ENCODE results near the gene WDFY4. TPM values are rescaled to one million over a fixed set of nuclear protein-coding genes. Genes with fewer than 3 reads are reported as not detected.

The WDFY4 gene
- total RNA-seq, 2 experiments from 2014 or later, result 0.08 TPM; not detected in 1

- POLR2A ChIA-PET, result no interaction called here
Measured at GRCh38 chr10:48786606-48787282, 102.1 kb downstream of the WDFY4 start.

GRCh38 chr10:48788554-48788953 lies 103.9 kb downstream of the WDFY4 start:
- peaks cover 7% of the 10 kb centered on the region for H3K4me1 Mint-ChIP-seq
- no peak for DNase-seq
- no peaks in the 10 kb centered on the region for H3K9me3 Mint-ChIP-seq
- H3K4me3 Mint-ChIP-seq, result no peak overlapping the region
- ChIA-PET POLR2A (no interaction called here), CTCF (no interaction called here)
- H3K27ac Mint-ChIP-seq, result no peak overlapping the region
- no peaks in the 10 kb centered on the region for H3K36me3 Mint-ChIP-seq (ENCODE audit: low read depth)
- peaks cover 34% of the 10 kb centered on the region for H3K27me3 Mint-ChIP-seq

More at GRCh38 chr10:48786606-48787282, 102.1 kb downstream of the WDFY4 start:
- Mint-ChIP-seq H3K4me1 (no peaks in the 10 kb centered on the region), H3K27ac (no peak overlapping the region), H3K4me3 (no peak overlapping the region), H3K36me3 (ENCODE audit: low read depth) (no peaks in the 10 kb centered on the region), H3K27me3 (peaks cover 39% of the 10 kb centered on the region), H3K9me3 (no peaks in the 10 kb centered on the region)
- CTCF ChIA-PET, result no interaction called here
- DNase-seq, result no peak

DNA sequence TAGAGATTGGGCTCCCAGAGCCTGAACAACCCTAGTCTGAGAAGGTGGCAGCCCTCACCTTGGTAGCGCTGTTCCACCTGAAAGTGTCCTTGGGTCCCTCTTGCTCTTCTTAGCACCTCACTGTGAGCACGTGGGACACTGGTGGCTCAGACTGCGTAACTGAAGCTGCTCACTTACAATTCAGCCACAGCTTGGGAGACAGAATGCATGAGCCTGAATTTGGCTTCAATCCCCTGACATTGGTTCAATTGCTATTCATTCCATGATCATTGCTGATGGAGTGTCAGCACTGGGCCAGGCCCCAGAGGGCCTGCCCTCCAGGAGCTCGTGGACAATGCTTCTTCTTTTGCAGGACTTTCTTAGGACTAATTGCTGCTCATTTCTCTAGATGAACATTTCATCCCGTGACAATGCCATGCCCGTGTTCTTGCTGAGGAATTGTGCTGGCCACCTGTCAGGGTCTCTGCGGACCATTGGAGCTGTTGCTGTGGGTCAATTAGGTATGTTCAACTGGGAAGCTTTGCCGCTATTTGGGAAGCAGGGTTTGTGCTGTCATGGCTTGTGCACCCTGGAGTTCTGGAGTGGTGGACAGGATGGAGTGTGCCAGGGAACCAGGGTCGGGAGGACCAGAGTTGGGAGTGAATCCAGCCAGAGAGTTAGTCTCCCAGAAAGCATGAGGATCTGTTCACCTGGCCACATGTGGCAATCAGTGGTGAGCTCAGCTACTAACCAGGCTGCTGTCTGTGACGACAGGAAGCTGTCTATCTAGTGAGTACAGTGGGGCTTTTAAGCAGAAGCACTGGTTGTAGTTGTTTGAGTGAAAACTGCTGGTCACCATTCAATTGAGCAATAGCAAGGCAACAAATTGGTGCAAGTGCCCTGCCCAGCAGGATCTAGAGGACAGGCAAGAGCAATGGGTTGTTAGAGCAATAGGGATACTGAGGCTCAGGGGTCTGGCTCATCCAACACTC lies 105.1 kb downstream of the WDFY4 start:
- no peaks in the 10 kb centered on the region for H3K9me3 Mint-ChIP-seq
- H3K4me1 Mint-ChIP-seq, result peaks cover 7% of the 10 kb centered on the region
- peaks cover 34% of the 10 kb centered on the region for H3K27me3 Mint-ChIP-seq
- CTCF ChIA-PET, result no interaction called here
- POLR2A ChIA-PET, result no interaction called here
- DNase-seq, result no peak
- no peak overlapping the region for H3K27ac Mint-ChIP-seq
- H3K4me3 Mint-ChIP-seq, result no peak overlapping the region
- no peaks in the 10 kb centered on the region for H3K36me3 Mint-ChIP-seq (ENCODE audit: low read depth)

- Mint-ChIP-seq H3K36me3 (ENCODE audit: low read depth) (no peaks in the 10 kb centered on the region), H3K4me3 (no peak overlapping the region), H3K4me1 (peaks cover 7% of the 10 kb centered on the region), H3K27me3 (peaks cover 34% of the 10 kb centered on the region), H3K27ac (no peak overlapping the region), H3K9me3 (no peaks in the 10 kb centered on the region)
- ChIA-PET CTCF (no interaction called here), POLR2A (no interaction called here)
- no peak for DNase-seq
Measured at GRCh38 chr10:48790457-48791044, 105.9 kb downstream of the WDFY4 start.

DNA sequence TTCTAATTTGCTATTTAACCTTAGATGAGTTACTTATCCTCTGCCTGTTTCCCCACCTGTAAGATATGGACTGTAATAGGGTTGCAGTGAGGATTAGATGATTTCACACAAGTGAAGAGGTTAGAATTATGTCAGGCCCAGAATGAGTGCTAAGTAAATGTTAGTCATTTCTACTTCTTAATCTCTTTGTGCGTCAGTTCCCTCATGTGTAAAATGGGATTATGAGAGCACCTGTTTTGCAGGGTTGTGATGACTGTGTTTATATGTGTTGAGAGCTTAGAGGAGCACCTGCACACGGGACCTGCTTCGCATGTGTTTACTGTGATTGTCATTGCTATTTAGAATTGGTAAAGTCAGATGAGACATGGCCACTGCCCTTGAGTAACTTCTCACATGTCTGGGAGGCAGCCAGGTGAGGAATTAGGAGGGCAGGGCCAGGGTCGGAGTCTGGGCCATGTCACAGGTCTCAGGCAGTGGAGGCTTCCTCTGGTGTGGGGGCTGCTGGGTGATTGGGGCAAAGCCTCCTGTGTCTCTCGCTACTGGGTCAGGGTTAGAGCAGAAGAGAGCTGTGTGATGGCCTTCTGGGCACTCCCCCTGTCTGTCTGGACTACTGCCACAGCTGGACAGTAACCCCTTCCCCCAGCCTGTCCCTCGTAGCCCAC lies 106.7 kb downstream of the WDFY4 start:
- no peak for DNase-seq
- Mint-ChIP-seq H3K27me3 (peaks cover 33% of the 10 kb centered on the region), H3K27ac (no peak overlapping the region), H3K4me1 (peaks cover 7% of the 10 kb centered on the region), H3K4me3 (no peak overlapping the region), H3K9me3 (no peaks in the 10 kb centered on the region), H3K36me3 (ENCODE audit: low read depth) (no peaks in the 10 kb centered on the region)
- POLR2A ChIA-PET, result interaction anchor here (0.6 kb wide), 1 partner anchor 12 kb away, joined by 3 read pairs; no protein-coding TSS in a partner anchor
- CTCF ChIA-PET, result no interaction called here

GRCh38 chr10:48792121-48792520 lies 107.4 kb downstream of the WDFY4 start:
- no peaks in the 10 kb centered on the region for H3K9me3 Mint-ChIP-seq
- H3K27me3 Mint-ChIP-seq, result peaks cover 34% of the 10 kb centered on the region
- DNase-seq, result no peak
- H3K4me1 Mint-ChIP-seq, result peaks cover 7% of the 10 kb centered on the region
- POLR2A ChIA-PET, result interaction anchor here (0.6 kb wide), 1 partner anchor 12 kb away, joined by 3 read pairs; no protein-coding TSS in a partner anchor
- no peak overlapping the region for H3K4me3 Mint-ChIP-seq
- CTCF ChIA-PET, result interaction anchor here (0.7 to 1.0 kb wide), 2 partner anchors 11 to 12 kb away, joined by 3 read pairs; no protein-coding TSS in a partner anchor
- no peaks in the 10 kb centered on the region for H3K36me3 Mint-ChIP-seq (ENCODE audit: low read depth)
- H3K27ac Mint-ChIP-seq, result no peak overlapping the region

DNA sequence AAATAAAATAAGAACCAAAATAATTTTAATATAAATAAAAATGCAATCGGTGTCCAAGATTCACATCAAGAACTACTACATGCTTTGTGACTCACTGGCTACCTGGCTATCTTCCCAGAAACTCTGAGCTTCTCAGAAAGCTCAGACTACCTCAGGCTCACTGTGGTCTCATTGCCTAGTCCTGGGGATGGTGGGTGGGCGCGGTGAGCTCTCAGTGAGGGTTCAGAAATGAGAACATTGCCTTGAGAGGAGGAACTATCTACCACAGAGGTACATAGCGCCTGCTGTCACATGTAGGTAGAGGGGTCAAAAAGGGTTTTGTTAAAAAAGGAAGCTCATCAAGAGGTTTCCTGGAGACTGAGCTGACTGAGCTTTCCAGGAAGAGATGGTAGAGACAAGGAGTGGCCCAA lies 108.0 kb downstream of the WDFY4 start:
- no peaks in the 10 kb centered on the region for H3K36me3 Mint-ChIP-seq (ENCODE audit: low read depth)
- H3K27me3 Mint-ChIP-seq, result peaks cover 33% of the 10 kb centered on the region
- DNase-seq, result peak; percentile 23
- H3K9me3 Mint-ChIP-seq, result no peaks in the 10 kb centered on the region
- POLR2A ChIA-PET, result interaction anchor here (0.7 kb wide), 1 partner anchor 10 kb away, joined by 4 read pairs; no protein-coding TSS in a partner anchor
- peaks cover 7% of the 10 kb centered on the region for H3K4me1 Mint-ChIP-seq
- H3K27ac Mint-ChIP-seq, result peak overlapping the region; percentile 14
- CTCF ChIA-PET, result interaction anchor here (0.5 to 1.0 kb wide), 4 partner anchors 10 to 136 kb away, joined by 3 read pairs; no protein-coding TSS in a partner anchor
- no peak overlapping the region for H3K4me3 Mint-ChIP-seq

- H3K4me1 Mint-ChIP-seq, result peaks cover 8% of the 10 kb centered on the region
- no peak overlapping the region for H3K4me3 Mint-ChIP-seq
- CTCF ChIA-PET, result no interaction called here
- H3K36me3 Mint-ChIP-seq (ENCODE audit: low read depth), result no peaks in the 10 kb centered on the region
- POLR2A ChIA-PET, result no interaction called here
- no peak for DNase-seq
- no peak overlapping the region for H3K27ac Mint-ChIP-seq
- peaks cover 25% of the 10 kb centered on the region for H3K27me3 Mint-ChIP-seq
- no peaks in the 10 kb centered on the region for H3K9me3 Mint-ChIP-seq
Measured at GRCh38 chr10:48794074-48794473, 109.4 kb downstream of the WDFY4 start.

- Mint-ChIP-seq H3K9me3 (peaks cover 5% of the 10 kb centered on the region), H3K4me1 (peaks cover 28% of the 10 kb centered on the region), H3K27ac (no peak overlapping the region), H3K27me3 (peaks cover 14% of the 10 kb centered on the region), H3K36me3 (ENCODE audit: low read depth) (peaks cover 9% of the 10 kb centered on the region), H3K4me3 (no peak overlapping the region)
- ChIA-PET POLR2A (no interaction called here), CTCF (no interaction called here)
- DNase-seq, result no peak
Measured at GRCh38 chr10:48796713-48797245, 112.1 kb downstream of the WDFY4 start.

GRCh38 chr10:48797830-48798229 lies 113.2 kb downstream of the WDFY4 start:
- H3K4me1 Mint-ChIP-seq, result peaks cover 32% of the 10 kb centered on the region
- ChIA-PET CTCF (no interaction called here), POLR2A (no interaction called here)
- DNase-seq, result no peak
- peaks cover 9% of the 10 kb centered on the region for H3K36me3 Mint-ChIP-seq (ENCODE audit: low read depth)
- peaks cover 9% of the 10 kb centered on the region for H3K27me3 Mint-ChIP-seq
- H3K9me3 Mint-ChIP-seq, result peaks cover 5% of the 10 kb centered on the region
- no peak overlapping the region for H3K4me3 Mint-ChIP-seq
- H3K27ac Mint-ChIP-seq, result no peak overlapping the region

DNA sequence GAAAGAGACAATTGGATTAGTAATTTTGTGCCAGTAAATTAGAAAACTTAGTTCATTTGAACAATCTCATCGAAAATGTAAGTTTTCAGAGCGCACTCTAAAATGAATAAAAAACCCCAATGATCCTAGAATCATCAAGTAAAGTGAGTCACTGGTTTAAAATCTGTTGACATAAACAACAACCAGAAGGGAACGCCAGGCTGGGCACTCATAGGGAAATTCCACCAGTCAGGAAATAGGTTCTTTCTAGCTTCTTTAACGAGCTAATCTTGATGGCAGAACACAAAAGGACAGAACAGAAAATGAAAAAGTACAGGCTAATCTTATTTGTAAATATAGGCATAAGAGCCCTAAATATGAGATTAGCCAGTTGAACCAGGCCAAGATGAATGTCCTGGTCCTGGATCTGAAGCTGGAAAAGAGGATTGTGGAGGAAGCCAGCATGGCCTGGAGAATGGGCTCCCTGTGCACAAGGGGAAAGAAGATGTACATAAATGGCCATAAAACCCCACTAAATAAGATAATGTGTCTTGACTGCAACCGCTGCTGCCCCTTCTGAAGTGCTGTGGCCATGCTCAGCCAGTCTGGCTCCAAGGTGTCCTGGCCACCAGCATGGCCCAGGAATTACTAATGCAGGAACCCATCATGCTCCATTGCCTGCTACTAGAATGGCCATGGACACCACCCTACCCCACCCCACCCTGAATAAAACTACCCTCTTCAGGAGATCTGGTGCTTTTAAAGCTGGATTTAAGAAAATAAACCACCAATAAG lies 114.0 kb downstream of the WDFY4 start:
- H3K4me1 Mint-ChIP-seq, result peaks cover 32% of the 10 kb centered on the region
- H3K27me3 Mint-ChIP-seq, result peaks cover 9% of the 10 kb centered on the region
- DNase-seq, result no peak
- peaks cover 9% of the 10 kb centered on the region for H3K36me3 Mint-ChIP-seq (ENCODE audit: low read depth)
- POLR2A ChIA-PET, result no interaction called here
- CTCF ChIA-PET, result no interaction called here
- H3K27ac Mint-ChIP-seq, result no peak overlapping the region
- H3K4me3 Mint-ChIP-seq, result no peak overlapping the region
- H3K9me3 Mint-ChIP-seq, result peaks cover 5% of the 10 kb centered on the region

DNA sequence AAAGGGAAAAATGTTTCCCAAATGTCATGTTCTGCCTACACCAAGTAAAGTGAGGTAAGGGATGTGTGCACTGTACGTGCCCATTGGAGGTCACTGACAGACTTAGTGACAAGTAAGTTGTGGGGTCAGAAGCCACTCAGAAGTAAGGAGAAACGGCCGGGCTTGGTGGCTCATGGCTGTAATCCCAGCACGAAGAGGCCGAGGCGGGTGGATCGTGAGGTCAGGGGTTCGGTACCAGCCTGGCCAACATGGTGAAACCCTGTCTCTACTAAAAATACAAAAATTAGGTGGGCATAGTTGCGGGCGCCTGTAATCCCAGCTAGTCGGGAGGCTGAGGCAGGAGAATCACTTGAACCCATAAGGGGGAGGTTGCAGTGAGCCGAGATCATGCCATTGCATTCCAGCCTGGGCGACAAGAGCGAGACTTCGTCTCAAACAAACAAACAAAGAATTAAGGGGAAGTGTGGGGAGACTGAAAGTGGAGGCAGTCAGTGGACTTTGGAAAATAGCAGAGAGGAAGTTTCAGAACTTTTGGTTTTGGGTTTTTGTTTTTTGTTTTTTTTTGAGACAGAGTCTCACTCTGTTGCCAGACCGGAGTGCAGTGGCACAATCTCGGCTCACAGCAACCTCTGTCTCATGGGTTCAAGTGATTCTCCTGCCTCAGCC lies 114.8 kb downstream of the WDFY4 start:
- ChIA-PET POLR2A (no interaction called here), CTCF (no interaction called here)
- Mint-ChIP-seq H3K9me3 (peaks cover 5% of the 10 kb centered on the region), H3K27ac (peak overlapping the region; percentile 33), H3K4me3 (no peak overlapping the region), H3K36me3 (ENCODE audit: low read depth) (peaks cover 9% of the 10 kb centered on the region), H3K4me1 (peaks cover 40% of the 10 kb centered on the region), H3K27me3 (peaks cover 9% of the 10 kb centered on the region)
- DNase-seq, result no peak

Measured in activated CD4-positive, alpha-beta memory T cell treated with anti-CD3 and anti-CD28 coated beads, Interleukin-2, amount 10 ng/mL, durations not matched to agents 7 days and 5 days (primary cell).